ENCODE measurements around the gene PRSS8.

PRSS8 gene

GRCh38 chr16:31128711-31129567, 6.6 kb downstream of the PRSS8 start:
- no peak for DNase-seq (ENCODE audit: low read depth)

GRCh38 chr16:31127182-31127581, 8.3 kb downstream of the PRSS8 start:
- DNase-seq (ENCODE audit: low read depth) = no peak

GRCh38 chr16:31125844-31126243, 9.7 kb downstream of the PRSS8 start:
- no peak for DNase-seq (ENCODE audit: low read depth)

GRCh38 chr16:31120129-31120528, 15.4 kb downstream of the PRSS8 start:
- no peak for DNase-seq (ENCODE audit: low read depth)

GRCh38 chr16:31118223-31119155, 17.0 kb downstream of the PRSS8 start:
- peak; percentile 90 for DNase-seq (ENCODE audit: low read depth)

- peak; percentile 98 for DNase-seq (ENCODE audit: low read depth)
Observed at GRCh38 chr16:31117384-31118222, 17.9 kb downstream of the PRSS8 start, which contains the start of gene KAT8. KAT8 (plus strand) TSS chr16:31117664; CDS start chr16:31117682, 18 bp downstream.

- no peak for DNase-seq (ENCODE audit: low read depth)
Observed at GRCh38 chr16:31114468-31114867, 21.1 kb downstream of the PRSS8 start.

DNA sequence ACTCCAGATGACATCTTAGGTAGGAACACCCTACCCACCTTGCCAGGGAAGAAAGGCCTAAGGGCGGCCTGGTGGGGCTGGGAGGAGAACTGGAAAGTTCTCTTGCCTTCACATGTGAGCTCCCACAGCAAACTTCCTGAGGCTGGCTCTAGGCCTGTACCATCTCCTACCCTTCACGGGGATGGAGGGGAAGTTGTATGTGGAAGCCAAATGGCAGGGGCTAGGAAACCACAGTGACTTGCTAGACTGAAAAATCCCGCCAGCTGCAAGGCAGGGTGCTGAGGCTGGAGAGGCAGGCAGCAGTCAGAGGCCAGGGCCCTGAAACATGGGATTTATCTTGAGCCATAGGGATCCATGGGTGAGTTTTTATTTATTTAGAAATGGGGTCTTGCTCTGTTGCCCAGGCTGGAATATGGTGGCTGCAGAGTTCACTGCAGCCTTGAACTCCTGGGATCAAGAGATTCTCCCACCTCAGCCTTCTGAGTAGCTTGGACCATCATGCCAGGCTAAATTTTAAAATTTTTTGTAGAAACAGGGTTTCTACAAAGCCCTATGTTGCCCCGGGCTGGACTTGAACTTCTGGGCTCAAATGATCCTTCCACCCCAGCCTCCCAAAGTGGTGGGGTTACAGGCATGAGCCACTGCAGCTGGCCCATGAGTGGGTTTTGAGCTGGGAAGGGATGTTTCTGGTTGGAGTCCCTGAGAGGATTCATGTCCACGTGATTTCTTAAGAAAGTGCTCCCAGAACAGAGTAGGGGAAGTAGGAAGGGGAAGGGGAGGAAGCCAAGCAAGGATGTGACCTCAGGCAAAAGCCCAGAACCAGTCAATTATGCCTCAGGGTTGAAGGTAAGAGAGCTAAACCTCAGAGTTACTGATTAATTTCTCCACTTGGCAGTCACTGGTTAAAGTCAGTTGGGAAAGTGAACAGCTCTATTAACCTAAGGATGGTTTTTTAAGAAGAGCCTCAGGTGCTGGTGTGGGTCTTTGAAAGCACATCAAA, 22.1 kb downstream of the PRSS8 start:
- no peak for DNase-seq (ENCODE audit: low read depth)

- no peak for DNase-seq (ENCODE audit: low read depth)
Observed at GRCh38 chr16:31112711-31113110, 22.8 kb downstream of the PRSS8 start.

- DNase-seq (ENCODE audit: low read depth) = no peak
Observed at GRCh38 chr16:31111881-31112466, 23.6 kb downstream of the PRSS8 start.

DNA sequence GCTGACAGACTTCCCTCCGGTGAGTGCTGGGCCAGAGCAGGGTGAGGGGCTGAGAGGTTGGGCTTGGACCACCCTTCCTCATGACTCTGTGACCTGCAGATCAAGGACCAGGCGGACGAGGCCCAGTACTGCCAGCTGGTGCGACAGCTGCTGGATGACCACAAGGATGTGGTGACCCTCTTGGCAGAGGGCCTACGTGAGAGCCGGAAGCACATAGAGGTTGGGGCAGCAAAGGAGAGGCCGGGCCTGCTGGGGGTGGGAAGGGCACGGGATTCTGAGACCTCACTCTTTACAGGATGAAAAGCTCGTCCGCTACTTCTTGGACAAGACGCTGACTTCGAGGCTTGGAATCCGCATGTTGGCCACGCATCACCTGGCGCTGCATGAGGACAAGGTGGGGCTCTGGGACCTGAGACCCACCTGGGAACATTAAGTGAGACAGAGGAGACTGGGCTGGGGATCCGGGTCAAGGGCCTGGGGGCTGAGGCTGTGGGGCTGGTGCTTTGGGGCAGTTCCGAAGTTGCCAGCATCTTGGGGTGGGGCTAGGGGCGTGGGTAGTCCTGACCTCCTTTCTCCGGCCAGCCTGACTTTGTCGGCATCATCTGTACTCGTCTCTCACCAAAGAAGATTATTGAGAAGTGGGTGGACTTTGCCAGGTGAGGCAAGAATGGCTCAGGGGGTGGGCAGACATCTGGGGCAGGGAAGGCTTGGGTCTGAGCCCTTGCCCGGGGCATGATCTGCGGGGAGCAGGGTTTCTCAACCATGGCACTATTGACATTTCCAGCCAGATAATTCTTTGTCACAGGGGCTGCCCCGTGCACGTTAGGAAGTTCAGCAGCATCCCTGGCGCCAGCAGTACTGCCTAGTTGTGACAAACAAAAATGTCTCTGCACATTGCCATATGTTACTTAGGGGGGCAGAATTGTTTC, 25.2 kb downstream of the PRSS8 start:
- no peak for DNase-seq (ENCODE audit: low read depth)

DNA sequence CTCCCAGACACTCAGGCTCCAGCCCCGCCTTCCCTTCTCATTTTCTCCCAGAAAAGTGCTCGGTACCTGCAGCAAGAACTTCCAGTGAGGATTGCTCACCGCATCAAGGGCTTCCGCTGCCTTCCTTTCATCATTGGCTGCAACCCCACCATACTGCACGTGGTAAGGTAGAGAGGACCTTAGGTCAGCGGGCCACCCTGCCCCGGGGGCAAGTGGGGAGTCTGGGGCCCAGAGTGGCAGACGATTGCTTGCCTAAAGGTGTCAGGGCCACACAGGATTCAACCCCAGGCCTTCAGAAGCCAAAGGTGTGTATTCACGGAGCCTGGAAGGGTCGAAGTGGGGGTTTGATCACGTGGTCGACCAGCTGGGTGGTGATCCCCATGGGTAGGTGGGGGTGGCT, 25.9 kb downstream of the PRSS8 start:
- DNase-seq (ENCODE audit: low read depth) = no peak

DNA sequence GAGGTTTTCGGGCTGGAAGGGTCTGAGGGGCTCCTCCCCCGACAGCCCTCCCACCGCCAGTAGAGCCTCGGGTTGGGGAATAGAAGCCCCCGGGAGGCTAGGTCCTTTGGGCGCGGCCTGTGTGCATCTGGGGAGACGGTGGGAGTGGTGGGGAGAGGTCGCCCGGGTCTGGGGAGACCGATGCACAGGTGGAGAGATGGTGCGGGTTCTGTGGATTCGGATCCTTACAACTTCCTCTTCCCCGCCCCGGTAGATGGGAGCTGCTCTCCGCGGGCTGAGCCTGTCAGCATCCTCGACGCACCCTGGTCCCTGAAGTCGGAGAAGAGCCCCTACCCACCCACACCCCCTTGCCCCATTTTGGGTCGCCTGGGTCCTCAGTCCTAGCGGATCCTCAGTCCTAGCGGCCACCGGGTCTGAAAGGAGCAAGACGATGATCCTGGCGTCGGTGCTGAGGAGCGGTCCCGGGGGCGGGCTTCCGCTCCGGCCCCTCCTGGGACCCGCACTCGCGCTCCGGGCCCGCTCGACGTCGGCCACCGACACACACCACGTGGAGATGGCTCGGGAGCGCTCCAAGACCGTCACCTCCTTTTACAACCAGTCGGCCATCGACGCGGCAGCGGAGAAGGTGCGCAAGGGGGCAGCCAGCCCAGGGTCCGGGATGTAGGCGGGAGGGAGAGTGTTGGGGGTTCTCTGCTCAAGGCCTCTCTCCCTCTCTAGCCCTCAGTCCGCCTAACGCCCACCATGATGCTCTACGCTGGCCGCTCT, 26.6 kb downstream of the PRSS8 start:
- DNase-seq (ENCODE audit: low read depth) = no peak

DNA sequence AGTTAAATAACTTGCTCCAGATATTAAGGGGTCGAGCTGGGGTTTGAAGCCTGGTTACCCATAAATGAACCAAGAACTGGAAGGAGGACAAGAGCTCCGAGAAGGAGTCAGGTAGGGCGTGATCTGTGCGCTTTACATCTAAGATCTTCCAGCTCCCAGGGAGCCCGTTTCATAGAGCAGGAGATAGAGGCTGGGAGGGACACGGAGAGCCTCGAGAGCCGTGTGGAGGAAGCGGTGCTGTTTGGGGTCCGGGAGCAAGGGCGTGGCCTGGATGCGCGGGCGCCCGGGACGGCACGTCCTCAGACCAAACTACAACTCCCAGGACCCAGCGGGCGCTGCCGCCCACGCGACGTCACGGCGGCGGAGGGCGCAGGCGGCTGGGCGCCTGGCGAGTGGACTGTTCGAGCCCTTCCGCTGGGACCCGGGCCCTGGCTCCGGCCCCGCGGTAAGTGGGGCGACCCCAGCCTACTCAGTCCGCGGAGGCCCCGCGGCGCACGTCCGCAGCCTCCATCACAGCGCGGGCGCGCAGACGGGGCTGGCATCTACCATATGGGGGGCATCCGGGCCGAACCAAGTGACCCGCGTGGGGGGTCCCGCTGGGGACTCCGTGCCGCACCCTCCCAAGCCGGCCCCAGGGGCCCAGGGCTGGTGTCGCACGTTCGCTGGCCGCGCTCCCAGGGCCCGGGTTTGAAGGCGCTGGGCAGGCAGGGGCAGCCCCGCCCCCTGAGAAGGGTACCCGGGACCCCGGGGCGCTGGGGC, 27.3 kb downstream of the PRSS8 start, which contains the start of gene BCKDK:
BCKDK (plus strand) TSS at position 352 of the 759 bp plus-strand sequence. CDS start 838 bp downstream, outside the sequence.
- DNase-seq (ENCODE audit: low read depth) = peak; percentile 79

- DNase-seq (ENCODE audit: low read depth) = no peak
Observed at GRCh38 chr16:31107465-31107867, 28.1 kb downstream of the PRSS8 start.

- DNase-seq (ENCODE audit: low read depth) = no peak
Observed at GRCh38 chr16:31106509-31107464, 28.7 kb downstream of the PRSS8 start.
